GM12873 (cell line): ENCODE measurements around the gene SRSF8.

ENCODE experiments used
- TF ChIP-seq, protein P1 (sequence below): IDR thresholded peaks from 2 replicates; pipeline ENCODE4 v1.5.1; 2012; ENCODE audit warnings: low read depth, mild to moderate bottlenecking, moderate library complexity, low read length, control low read depth; ENCODE audit not compliant: insufficient read depth; ENCODE audit errors: missing control alignments

The SRSF8 gene

DNA sequence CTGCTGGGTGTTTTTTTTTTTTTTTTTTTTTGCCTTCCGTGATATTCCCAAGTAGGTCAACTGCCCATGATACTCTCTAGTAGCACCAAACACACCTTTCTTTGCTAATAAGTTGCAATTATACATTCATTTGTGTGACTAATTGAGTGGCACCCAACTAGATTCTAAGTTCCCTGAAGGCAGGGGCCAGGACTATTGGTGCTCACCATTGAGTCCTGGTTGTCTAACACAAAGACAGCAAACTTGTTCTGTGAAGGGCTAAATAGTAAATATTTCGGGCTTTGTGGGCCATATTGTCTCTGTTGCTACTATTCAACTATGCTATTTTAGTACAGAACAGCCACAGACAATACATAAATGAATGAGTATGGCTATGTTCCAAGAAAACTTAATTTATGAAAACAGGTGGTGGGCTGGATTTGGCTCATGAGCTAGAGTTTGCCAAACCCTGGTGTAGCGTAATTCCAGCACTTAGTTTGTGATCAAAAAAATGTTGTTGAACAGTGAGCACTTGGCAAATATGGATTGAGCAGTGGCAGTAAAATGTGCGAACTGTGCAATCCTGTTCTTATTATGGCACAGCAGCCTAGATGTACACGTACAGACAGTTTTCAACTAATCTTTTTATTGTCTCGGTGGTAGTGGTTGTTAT lies 34.3 kb downstream of the SRSF8 start:
- TF ChIP-seq, protein P1, sequence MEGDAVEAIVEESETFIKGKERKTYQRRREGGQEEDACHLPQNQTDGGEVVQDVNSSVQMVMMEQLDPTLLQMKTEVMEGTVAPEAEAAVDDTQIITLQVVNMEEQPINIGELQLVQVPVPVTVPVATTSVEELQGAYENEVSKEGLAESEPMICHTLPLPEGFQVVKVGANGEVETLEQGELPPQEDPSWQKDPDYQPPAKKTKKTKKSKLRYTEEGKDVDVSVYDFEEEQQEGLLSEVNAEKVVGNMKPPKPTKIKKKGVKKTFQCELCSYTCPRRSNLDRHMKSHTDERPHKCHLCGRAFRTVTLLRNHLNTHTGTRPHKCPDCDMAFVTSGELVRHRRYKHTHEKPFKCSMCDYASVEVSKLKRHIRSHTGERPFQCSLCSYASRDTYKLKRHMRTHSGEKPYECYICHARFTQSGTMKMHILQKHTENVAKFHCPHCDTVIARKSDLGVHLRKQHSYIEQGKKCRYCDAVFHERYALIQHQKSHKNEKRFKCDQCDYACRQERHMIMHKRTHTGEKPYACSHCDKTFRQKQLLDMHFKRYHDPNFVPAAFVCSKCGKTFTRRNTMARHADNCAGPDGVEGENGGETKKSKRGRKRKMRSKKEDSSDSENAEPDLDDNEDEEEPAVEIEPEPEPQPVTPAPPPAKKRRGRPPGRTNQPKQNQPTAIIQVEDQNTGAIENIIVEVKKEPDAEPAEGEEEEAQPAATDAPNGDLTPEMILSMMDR = no peak

DNA sequence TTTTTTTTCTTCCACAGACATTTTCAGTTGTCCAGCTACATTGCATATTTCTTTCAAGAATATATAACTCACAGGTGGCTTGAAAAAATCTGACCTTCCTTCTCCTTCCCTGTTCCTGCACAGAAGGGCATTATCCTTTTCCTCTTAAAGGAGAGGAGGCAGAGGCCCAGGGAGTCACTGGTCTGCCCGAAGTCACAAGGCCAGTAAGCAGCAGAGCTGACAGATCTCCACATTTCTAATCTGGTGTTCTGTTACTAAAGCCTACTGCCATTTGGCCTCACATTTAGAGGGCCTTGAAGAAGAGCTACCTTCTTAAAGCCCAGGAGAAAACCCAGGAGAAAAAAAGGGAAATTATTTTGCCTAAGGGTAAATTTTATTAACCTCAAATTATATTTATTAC lies 35.2 kb downstream of the SRSF8 start:
- TF ChIP-seq, protein P1 = no peak

DNA sequence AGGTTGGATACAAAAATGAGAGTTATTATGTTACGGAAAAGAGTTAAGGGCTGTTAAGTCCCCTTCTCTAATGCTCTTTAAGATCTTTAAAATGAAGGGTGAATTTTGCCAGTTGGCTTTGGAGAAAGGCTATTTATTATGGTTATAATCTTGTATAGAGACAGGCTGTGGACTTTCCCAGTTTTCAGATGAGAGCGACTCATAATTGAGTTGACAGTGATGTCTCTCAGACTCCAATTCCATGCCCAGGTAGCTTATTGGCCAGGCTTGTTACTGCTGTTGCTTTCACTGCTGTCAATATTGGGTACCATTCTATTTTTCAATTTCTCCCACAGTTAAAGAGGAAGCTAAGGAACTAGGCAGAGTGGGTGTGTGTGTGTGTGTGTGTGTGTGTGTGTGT lies 36.0 kb downstream of the SRSF8 start:
- TF ChIP-seq, protein P1 = no peak

DNA sequence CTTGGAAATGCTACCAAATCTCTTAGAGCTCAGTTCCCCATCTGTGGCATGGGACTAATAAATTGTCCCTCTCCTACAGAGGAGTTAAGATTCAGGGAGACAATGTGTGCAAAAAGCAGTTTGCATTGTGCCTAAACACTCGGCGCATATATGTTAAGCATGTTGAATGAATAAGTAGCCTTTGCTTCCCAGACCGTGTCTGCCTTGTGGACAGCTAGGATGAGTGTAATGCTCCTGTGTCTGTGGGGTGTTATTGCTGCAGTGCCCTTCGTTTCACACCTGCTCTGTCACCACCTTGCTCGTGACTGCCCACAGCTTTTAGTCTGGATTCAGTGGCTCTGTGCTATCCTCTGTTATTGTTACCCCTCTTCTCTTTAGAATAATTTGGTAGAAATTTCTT lies 37.0 kb downstream of the SRSF8 start:
- TF ChIP-seq, protein P1 = no peak

DNA sequence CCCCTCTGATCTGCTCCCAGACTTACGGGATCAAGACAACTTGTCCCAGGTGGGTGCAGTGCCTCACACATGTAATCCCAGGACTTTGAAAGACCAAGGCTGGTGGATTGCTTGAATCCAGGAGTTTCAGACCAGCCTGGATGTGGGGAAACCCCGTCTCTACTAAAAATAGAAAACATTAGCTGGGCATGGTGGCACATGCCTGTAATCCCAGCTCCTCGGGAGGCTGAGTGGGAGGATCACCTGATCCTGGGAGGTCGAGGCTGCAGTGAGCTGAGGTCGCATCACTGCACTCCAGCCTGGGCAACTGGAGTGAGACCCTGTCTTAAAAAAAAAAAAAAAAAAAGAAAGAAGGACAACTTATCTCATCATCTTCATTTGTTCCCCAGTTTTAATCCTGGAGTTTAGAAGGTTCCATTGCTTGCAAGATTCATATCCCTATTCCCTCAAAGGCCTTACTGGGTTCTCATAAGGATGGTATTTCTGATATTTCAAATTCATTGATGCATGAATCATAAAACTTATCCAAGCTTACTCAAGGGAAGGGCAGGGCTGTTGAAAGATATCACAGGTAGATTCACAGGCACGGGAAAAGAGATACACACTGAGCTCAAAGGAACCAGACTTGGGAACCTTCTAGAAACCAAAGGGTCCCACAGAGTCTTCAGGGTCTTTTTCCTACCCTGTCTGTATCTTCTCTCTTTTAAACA lies 37.6 kb downstream of the SRSF8 start:
- TF ChIP-seq, protein P1 = no peak

DNA sequence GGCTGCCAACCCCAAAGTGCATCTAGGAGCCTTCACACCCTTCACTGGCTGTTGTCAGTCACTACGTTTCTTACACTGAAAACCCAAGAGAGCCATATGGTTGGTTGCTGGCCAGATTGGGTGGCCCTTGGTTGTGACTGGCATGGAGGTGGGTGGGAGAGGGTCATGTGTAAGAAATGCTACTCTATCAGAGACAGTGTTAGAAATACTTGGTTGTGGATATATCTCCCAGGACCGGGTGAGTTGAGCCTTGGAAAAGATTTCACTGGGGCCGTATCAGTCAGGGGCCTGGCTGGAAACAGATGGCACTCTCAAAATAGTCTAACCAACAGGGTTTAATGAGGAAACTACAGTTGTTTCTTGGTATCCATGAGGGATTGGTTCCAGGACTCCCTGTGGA lies 38.1 kb downstream of the SRSF8 start:
- TF ChIP-seq, protein P1 = no peak

DNA sequence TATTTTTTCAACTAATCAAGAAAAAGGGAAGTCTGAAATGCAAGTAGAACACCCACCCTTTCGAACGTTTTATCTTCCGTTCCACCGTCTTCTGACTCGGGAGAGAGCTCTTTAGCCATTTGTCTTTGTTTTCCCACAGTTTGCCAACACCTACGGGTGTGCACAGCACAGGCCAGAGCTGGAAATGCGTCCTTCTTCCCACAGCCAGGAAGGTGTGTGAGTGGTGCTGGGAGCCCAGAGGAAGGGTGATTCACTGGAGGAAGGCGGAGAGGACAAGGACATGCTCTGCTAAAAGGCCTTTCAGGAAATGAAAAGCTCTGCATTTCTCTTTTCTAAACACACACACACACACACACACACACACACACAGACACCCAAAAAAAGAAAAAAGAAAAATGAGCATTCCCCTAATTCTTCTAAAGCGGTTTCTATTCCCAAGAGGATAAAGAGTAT lies 41.5 kb downstream of the SRSF8 start:
- TF ChIP-seq, protein P1 = no peak
